Activated naive CD8-positive, alpha-beta T cell treated with anti-CD3 and anti-CD28 coated beads for 36 hours (primary cell): ENCODE results near the gene WEE1. TPM values are rescaled to one million over a fixed set of nuclear protein-coding genes. Genes with fewer than 3 reads are reported as not detected.
"Not testable (repeated sequence)": the region's sequence is repeated elsewhere in the genome, so short reads cannot be mapped to it uniquely, and the experiment has no call there.

Source experiments
- DNase-seq: peaks from one replicate; pipeline ENCODE4 v3.0.0; 2021
- H3K27ac Mint-ChIP-seq: one replicate; pipeline ENCODE4 v1.8.0; 2022; ENCODE audit warnings: mild to moderate bottlenecking, moderate library complexity, mixed read lengths
- H3K27me3 Mint-ChIP-seq: one replicate; pipeline ENCODE4 v1.8.0; 2022; ENCODE audit warnings: mild to moderate bottlenecking, mixed read lengths
- H3K36me3 Mint-ChIP-seq: one replicate; pipeline ENCODE4 v1.8.0; 2021; ENCODE audit warnings: mild to moderate bottlenecking, mixed read lengths
- H3K4me1 Mint-ChIP-seq: one replicate; pipeline ENCODE4 v1.8.0; 2021; ENCODE audit warnings: mixed read lengths
- H3K4me3 Mint-ChIP-seq: one replicate; pipeline ENCODE4 v1.8.0; 2022; ENCODE audit warnings: mild to moderate bottlenecking, moderate library complexity, mixed read lengths
- H3K9me3 Mint-ChIP-seq: one replicate; pipeline ENCODE4 v1.8.0; 2022; ENCODE audit warnings: mixed read lengths
- total RNA-seq, 2 experiments: library from RNA; stranded (reverse); gene quantifications; one replicate each; pipeline ENCODE4 v1.2.3, GENCODE V29; 2021

WEE1 gene
- total RNA-seq, 2 experiments from 2014 or later = 46.8 to 47.5 TPM

- Mint-ChIP-seq H3K4me3 (peak overlapping the region; percentile 74), H3K27ac (peak overlapping the region; percentile 93), H3K4me1 (peaks cover 25% of the 10 kb centered on the region), H3K9me3 (no peaks in the 10 kb centered on the region), H3K27me3 (peaks cover 5% of the 10 kb centered on the region), H3K36me3 (peaks cover 2% of the 10 kb centered on the region)
- DNase-seq = peak; percentile 79
These were observed 27.8 kb downstream of the WEE1 start for GRCh38 chr11:9601037-9601875.

DNA sequence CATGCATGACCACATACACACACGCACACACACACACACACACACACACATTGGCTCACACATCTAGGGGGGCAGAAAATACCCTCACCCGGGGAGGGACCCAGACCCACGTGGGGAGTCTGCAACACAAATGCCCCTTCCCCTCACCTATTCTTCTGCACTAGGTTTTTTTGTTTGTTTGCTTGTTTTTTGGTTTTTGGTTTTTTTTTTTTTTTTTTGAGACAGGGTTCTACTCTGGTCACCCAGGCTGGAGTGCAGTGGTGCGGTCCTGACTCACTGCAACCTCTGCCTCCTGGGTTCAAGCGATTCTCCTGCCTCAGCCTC lies 28.4 kb downstream of the WEE1 start:
- Mint-ChIP-seq H3K4me1 (peaks cover 25% of the 10 kb centered on the region), H3K4me3 (peak overlapping the region; percentile 74), H3K36me3 (peaks cover 2% of the 10 kb centered on the region)

GRCh38 chr11:9603214-9603613 lies 29.7 kb downstream of the WEE1 start:
- DNase-seq, H3K27ac Mint-ChIP-seq: not testable (repeated sequence)
- peaks cover 25% of the 10 kb centered on the region for H3K4me1 Mint-ChIP-seq

More for the DNA sequence above, 28.4 kb downstream of the WEE1 start:
- H3K27me3 Mint-ChIP-seq = peaks cover 5% of the 10 kb centered on the region
- H3K27ac Mint-ChIP-seq = no peak overlapping the region
- no peaks in the 10 kb centered on the region for H3K9me3 Mint-ChIP-seq
- DNase-seq = no peak

DNA sequence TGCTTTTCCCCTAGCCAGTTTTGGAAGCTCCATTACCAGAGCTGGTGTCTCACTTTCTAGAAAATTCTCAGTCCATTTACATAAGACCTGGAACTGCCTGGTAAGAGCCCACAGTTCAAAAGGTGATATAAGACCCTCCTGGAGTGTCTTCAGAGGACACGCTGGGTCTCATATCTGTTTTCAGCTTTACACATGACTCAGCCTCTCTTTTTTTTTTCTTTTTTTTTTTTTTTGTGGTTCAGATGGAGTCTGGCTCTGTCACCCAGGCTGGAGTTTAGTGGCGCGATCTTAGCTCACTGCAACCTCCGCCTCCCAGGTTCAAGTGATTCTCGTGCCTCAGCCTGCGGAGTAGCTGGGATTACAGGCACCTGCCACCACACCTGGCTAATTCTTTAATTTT lies 30.7 kb downstream of the WEE1 start:
- Mint-ChIP-seq H3K4me3 (no peak overlapping the region), H3K27me3 (no peaks in the 10 kb centered on the region), H3K4me1 (peaks cover 25% of the 10 kb centered on the region), H3K36me3 (peaks cover 2% of the 10 kb centered on the region), H3K9me3 (no peaks in the 10 kb centered on the region), H3K27ac (no peak overlapping the region)
- DNase-seq = no peak

More at GRCh38 chr11:9603214-9603613, 29.7 kb downstream of the WEE1 start:
- not testable (repeated sequence) for H3K9me3 Mint-ChIP-seq, H3K36me3 Mint-ChIP-seq, H3K27me3 Mint-ChIP-seq, H3K4me3 Mint-ChIP-seq

- Mint-ChIP-seq H3K36me3 (peaks cover 1% of the 10 kb centered on the region), H3K27me3 (no peaks in the 10 kb centered on the region), H3K9me3 (peaks cover 1% of the 10 kb centered on the region), H3K27ac (no peak overlapping the region), H3K4me1 (peaks cover 19% of the 10 kb centered on the region), H3K4me3 (no peak overlapping the region)
- DNase-seq = no peak
These were observed 32.3 kb downstream of the WEE1 start for GRCh38 chr11:9605742-9606141.

DNA sequence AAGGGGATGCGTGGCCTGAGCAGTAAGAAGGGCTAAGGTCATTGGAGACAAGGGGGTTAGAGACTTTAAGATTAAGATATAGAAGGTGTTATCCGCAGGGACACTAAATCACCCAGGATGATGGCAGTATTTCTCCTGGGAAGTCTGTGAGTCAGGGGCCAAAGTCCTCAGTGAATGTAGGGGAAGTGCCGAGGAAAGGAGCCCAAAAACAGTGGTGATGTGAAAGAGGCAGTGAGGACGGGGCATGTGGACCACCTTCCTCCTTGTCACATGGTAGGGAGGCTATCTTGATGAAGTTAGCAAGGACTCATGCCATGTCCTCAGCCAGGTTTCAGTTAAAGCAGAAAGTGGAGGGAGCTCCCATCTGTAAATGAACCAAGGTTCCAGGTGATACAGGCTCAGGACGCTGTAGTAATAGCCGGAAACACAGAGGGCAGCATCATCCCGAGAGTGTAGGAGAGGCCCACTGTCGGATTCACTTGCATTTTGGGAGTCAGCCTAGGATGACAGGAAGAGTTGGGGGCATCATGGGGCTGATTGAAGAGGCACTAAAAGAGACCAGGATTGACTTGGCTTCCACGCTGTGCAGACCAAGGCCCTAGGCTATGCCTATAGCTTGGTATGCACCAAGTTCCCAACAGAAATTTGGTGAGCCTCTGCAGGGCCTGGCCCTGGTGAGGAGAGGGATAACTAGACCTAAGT lies 33.5 kb downstream of the WEE1 start:
- H3K9me3 Mint-ChIP-seq = peaks cover 1% of the 10 kb centered on the region
- H3K27me3 Mint-ChIP-seq = no peaks in the 10 kb centered on the region
- H3K36me3 Mint-ChIP-seq = peaks cover 1% of the 10 kb centered on the region
- peaks cover 11% of the 10 kb centered on the region for H3K4me1 Mint-ChIP-seq
- H3K4me3 Mint-ChIP-seq = no peak overlapping the region
- no peak overlapping the region for H3K27ac Mint-ChIP-seq
- no peak for DNase-seq

DNA sequence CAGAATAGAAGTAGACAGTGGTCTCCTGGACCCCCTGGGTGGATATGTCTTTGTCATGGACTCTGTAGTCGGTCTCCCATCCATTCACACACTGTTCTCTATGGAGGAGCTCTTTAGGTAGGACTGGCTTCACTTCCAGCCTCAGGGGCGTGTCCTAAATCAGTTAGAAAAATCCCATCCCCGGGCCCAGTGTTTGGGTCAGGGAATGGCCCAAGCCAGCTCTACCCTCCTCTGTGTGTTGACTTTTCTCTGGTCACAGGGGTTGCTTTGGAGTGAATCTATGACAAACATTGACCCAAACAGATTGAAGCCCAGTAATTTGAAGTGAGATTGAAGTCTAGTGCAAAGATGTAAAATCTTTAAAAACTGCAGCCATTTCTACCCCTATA lies 34.0 kb downstream of the WEE1 start:
- Mint-ChIP-seq H3K27ac (no peak overlapping the region), H3K4me1 (peaks cover 8% of the 10 kb centered on the region), H3K36me3 (peaks cover 1% of the 10 kb centered on the region), H3K4me3 (no peak overlapping the region), H3K27me3 (no peaks in the 10 kb centered on the region), H3K9me3 (peaks cover 1% of the 10 kb centered on the region)
- no peak for DNase-seq

DNA sequence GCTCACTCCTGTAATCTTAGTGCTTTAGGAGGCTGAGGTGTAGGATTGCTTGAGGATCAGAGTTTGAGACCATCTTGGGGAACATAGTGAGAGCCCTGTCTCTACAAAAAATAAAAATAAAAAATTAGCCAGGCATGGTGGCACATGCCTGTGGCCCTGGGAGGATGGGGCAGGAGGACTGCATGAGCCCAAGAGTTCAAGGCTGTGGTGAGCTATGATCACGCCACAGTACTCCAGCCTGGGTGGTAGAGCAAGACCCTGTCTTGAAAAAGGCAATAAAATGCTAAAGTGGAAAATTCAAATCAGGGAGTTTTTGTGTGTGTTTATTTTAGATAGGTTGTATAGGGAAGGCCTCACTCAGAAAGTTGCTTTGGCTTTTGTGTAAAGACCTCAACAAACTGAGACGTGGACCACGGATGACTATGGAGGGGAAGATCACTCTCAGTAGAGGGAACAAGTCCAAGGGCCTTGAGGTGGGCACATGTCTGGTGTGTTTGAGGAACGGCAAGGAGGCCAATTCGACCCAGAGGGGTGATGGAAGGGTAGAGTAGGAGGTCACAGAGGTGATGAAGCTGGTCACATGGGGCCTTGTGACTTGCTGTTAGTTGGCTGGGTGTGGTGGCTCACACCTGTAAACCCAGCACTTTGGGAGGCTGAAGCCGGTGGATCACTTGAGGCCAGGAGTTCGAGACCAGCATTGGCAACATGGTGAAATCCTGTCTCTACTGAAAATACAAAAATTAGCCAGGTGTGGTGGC lies 35.7 kb downstream of the WEE1 start:
- H3K36me3 Mint-ChIP-seq = peaks cover 1% of the 10 kb centered on the region
- no peaks in the 10 kb centered on the region for H3K27me3 Mint-ChIP-seq
- peaks cover 20% of the 10 kb centered on the region for H3K4me1 Mint-ChIP-seq
- H3K4me3 Mint-ChIP-seq = no peak overlapping the region
- DNase-seq = no peak
- no peak overlapping the region for H3K27ac Mint-ChIP-seq
- peaks cover 1% of the 10 kb centered on the region for H3K9me3 Mint-ChIP-seq

- Mint-ChIP-seq H3K9me3 (peaks cover 1% of the 10 kb centered on the region), H3K4me1 (peaks cover 26% of the 10 kb centered on the region), H3K27ac (peak overlapping the region; percentile 31), H3K27me3 (no peaks in the 10 kb centered on the region), H3K36me3 (peaks cover 1% of the 10 kb centered on the region), H3K4me3 (no peak overlapping the region)
- no peak for DNase-seq
These were observed 36.4 kb downstream of the WEE1 start for GRCh38 chr11:9609841-9610240.

DNA sequence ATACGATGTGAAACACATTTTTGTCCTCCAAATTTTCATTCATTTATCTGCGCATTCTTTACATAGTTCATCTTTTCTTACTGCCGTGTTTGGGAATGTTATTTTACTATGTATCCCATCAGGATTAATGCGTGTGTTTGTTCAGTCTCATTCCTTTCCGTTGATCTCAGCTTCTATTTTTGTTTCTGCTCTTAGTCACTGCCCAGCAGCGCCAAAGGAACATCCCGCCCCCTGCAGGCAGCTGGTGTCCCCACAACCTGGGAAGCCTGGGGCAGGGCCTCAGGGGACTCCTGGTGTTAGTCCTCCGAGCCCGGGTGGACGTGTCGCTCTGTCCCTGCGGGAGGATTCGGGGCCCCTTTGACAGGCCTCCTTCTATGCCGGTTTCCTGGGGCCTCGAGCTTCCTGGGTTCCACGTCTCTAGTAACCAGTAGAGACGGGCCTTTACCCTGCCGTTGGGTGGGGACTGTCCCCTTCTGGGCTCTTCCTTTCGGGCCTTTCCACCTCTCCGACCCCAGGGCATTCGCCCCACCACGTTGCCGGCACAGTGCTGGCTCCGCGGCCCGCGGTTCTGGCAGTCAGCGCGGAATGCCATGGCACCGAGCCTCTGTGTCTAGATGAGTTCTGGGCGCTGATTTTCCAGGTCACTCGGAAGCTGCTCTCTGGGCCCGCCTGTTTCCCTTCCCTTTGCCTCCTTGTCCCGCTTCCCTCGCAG lies 39.8 kb downstream of the WEE1 start:
- peak; percentile 90 for DNase-seq
- peaks cover 1% of the 10 kb centered on the region for H3K9me3 Mint-ChIP-seq
- peaks cover 40% of the 10 kb centered on the region for H3K4me1 Mint-ChIP-seq
- H3K27ac Mint-ChIP-seq = peak overlapping the region; percentile 98
- H3K36me3 Mint-ChIP-seq = peaks cover 1% of the 10 kb centered on the region
- no peaks in the 10 kb centered on the region for H3K27me3 Mint-ChIP-seq
- peak overlapping the region; percentile 78 for H3K4me3 Mint-ChIP-seq

DNA sequence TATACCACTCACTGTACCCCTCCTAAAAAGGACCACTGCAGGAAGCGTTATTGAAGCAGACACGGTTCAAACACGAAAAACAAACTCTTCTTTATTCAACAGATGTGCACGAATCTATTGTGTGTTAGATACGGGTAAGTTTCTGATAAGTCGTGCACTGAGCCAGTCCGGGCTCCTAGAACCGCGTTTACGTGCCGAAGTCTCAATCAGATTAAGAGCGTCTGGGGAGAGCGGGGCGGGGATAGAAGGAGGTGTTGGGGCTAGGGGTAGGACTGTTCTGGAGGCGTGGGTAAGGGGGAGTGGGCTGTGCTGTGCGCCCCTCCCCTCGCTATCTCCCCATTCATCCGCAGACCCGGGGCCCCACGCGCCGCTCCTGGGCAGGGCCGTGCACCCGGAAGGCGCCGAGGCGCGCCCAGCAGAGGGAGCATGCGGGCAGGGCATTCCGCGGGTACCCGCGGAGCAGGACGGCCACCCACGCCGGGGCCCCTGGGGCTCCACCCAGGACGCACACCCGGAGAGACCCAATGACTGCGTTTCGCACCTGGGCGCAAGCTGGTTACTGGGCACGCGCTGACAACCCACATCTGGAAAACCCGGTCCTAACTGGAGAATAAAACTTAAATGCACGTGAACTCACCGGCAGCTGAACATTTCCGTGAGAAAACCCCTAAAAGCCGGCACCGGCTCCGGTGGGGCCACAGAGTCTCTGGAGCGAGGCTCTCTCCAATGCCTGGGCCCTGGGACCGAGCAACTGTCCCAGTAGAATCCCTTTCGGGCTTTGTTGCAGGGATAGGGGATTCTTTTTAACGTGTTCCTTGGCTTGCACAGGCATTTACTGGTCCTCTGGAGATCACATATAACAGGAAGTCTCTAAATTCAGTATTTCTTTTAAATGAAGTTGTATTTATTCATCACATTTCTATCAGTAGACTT lies 40.6 kb downstream of the WEE1 start:
- Mint-ChIP-seq H3K27me3 (peaks cover 5% of the 10 kb centered on the region), H3K36me3 (peaks cover 1% of the 10 kb centered on the region), H3K27ac (peak overlapping the region; percentile 98), H3K4me1 (peaks cover 40% of the 10 kb centered on the region), H3K9me3 (peaks cover 1% of the 10 kb centered on the region), H3K4me3 (peak overlapping the region; percentile 78)
- peak; percentile 96 for DNase-seq

- Mint-ChIP-seq H3K27me3 (peaks cover 5% of the 10 kb centered on the region), H3K4me3 (no peak overlapping the region), H3K27ac (peak overlapping the region; percentile 98), H3K9me3 (no peaks in the 10 kb centered on the region), H3K36me3 (no peaks in the 10 kb centered on the region), H3K4me1 (peaks cover 38% of the 10 kb centered on the region)
- peak; percentile 19 for DNase-seq
These were observed 41.6 kb downstream of the WEE1 start for GRCh38 chr11:9615031-9615451.

DNA sequence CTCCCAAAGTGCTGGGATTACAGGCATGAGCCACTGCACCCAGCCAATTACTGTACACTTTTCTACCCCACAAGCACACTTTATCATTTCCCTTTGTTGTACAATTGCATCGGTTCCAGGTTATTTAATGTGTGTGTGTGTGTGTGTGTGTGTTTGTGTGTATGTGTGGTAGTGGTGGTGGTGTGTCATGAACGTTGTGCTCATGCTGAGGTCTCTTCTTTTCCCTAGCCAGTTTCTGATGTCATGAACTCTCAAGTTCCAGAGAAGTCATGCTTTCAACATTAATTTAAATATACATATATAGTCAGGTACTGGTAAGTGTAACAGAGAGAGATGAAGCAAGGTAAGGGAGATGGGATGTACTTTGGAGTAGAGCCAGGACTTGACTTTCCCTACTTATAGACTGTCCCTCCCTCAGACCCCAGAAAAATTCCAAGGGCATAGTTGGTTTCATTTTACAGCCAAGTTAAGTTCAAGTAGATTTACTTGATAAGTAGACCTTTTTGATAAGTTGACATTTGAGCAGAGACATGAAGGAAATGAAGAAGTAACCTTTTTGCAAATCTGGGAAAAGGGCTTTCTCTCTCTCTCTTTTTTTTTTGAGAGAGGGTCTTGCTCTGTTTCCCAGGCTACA lies 42.7 kb downstream of the WEE1 start:
- Mint-ChIP-seq H3K9me3 (no peaks in the 10 kb centered on the region), H3K27me3 (peaks cover 5% of the 10 kb centered on the region), H3K4me1 (peaks cover 35% of the 10 kb centered on the region), H3K4me3 (no peak overlapping the region), H3K36me3 (no peaks in the 10 kb centered on the region), H3K27ac (no peak overlapping the region)
- no peak for DNase-seq
